Posterior cingulate gyrus (tissue), 11 donors: ENCODE data around the gene THRA.
A peak's percentile ranks its signal among the peaks of the same experiment; 100 is the strongest.

ENCODE experiments used
- DNase-seq, 10 donors: peaks; one replicate each; pipeline versions ENCODE4 v3.0.0 to v3.0.0-alpha.2; 2020 to 2021; ENCODE audit warnings: mixed read lengths in 3 of 10
- intact Hi-C: fragments of 100-400 bp; cut with DNase I; formaldehyde crosslinking; loops from one replicate; pipeline ENCODE4 v1.15.1; 2023

THRA gene

GRCh38 chr17:40063187-40063771 is 514 bp downstream of the THRA start:
- DNase-seq, result peak in 4 of 10 donors; percentile 29 to 91 (median 72)
- intact Hi-C loops, result no loop called here

DNA sequence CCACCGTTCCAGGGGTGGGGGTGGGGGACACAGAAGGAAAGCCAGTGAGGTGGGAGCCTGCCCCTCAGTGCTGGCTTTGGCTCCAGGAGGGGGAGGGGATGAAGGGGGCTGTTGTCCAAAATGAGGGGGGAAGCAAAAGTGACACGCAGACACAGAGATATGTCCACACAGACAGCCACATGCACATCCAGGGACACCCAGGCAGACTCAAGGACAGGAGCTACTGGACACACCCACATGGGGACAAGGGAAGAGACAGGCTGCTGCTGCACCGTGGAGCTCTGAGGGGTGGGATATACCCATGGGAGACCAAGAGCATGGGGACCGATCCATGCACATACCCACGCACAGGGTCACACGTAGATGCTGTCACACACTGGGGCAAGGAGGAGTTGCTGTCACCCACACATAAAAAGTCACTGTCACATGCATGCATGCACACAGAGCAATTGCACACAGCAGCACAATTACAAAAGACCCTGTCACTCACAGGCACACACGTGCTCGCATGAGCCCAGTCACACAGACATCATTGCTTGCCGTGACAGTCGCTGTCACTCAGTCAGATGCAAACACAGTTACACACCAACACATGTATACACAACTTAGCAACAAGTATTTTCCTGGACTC is 1.3 kb downstream of the THRA start:
- peak in 5 of 10 donors; percentile 40 to 90 (median 50) for DNase-seq
- intact Hi-C loops, result no loop called here

- intact Hi-C loops, result no loop called here
- peak in 4 of 10 donors; percentile 29 to 81 (median 48) for DNase-seq
Measured at GRCh38 chr17:40064971-40065768, 2.4 kb downstream of the THRA start.

DNA sequence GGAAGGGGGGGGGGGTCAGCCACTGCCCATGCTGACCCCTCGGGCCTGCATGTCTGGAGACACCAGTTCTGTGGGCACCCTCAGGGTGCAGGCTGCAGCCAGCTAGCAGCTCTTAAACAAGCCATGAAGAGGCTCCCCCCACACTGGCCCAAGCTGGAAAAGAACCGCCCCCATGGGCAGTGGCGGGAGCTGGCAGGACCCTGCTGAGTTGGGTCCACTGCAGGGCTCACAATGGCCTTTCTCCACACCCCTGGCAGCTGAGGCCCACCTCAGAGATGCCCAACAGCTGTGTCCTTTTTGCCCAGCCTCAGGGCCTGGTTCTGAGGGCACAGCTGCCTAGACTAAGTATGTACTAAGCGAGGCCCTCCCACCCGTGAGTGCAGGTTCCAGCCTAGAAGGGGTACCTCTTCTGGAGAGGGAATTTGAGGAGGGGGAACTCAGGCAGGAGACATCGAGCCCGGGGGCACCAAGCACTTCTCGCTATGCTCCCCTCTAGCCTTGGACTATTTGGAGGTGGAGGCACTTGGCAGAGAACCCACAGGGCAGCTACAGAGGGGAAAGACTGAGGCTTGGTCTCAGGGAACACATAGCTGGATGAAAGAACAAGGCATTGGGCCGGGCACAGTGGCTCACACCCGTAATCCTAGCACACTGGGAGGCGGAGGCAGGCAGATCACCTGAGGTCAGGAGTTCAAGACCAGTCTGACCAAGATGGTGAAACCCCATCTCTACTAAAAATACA is 3.2 kb downstream of the THRA start:
- DNase-seq, result peak in 4 of 10 donors; percentile 29 to 87 (median 54)
- intact Hi-C loops, result no loop called here

GRCh38 chr17:40067710-40068109 is 4.9 kb downstream of the THRA start:
- intact Hi-C loops, result loop anchor here (2.0 kb wide), 1 partner anchor 41 kb away; no protein-coding TSS in a partner anchor
- DNase-seq, result no peak

- DNase-seq, result peak in 3 of 10 donors; percentile 23 to 79 (median 76)
- intact Hi-C loops, result loop anchor here (2.0 kb wide), 1 partner anchor 41 kb away; no protein-coding TSS in a partner anchor
Measured at GRCh38 chr17:40068129-40068581, 5.4 kb downstream of the THRA start.

DNA sequence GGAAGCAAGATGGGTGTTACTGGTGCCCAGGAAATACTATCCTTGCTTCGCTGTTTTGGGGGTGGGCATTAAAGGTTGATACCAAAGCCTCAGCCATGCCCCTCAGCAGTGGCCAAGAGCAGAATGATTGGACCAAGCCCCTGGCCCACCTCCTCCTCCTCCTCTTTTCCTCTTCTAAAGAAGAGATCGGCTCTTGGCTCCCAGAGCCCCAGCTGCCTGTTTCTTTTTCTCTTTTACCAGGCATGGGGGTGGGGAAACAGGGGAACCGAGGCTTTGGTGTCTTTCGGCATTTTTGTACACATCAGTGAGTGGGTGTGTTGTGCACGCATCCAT is 5.8 kb downstream of the THRA start:
- no peak for DNase-seq
- intact Hi-C loops, result loop anchor here (2.0 kb wide), 1 partner anchor 40 kb away; no protein-coding TSS in a partner anchor

GRCh38 chr17:40068917-40069750 is 6.4 kb downstream of the THRA start:
- peak; percentile 88 to 99 (median 92) for DNase-seq

DNA sequence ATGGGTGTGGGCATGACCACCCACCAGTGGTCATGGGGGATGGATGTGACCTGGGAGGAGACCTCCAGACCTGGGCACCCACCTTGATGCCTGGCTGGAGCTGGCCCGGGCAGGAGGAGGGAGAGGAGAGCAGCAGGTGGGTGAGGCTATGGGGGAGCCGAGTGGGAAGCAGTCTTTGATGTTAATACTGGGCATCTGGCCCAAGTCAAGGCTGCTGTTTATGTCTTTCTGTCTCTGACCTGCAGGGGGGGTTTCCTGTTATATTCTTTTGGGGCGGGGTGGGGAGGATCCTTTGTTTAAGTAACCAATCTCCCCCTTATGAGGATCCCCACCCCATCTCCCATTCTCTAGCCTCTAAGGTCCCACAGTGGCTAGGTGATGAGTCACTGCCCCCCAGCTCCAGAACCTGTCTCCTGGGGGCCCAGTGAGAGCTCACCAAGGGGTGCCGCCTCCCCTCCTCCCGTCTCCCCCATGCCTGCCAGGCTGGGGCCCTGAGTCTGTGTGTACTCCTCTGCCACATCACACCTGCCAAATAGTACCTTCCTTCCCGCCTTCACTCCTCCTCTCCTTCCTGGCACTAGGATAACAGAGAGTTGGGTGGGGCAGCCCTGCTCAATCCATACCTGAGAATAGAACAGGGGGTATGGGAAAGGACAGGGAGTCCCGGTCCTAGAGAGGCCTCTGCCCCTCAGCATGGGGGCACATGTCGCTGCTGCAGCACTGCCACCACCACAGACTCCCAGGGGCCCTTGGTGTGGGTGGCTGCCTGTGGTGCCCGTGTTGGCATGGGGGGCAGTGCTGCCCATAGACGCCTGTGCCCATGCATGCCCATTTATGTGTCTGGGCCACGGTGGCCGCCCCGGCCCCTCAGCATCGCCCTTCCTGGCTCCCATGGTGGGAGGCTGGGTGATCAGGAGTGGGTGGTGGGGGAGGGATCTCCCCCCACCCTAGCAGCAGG is 7.3 kb downstream of the THRA start:
- intact Hi-C loops, result loop anchor here (2.0 kb wide), 1 partner anchor 39 kb away; no protein-coding TSS in a partner anchor
- peak in 2 of 10 donors; percentile 88 to 91 for DNase-seq

More at GRCh38 chr17:40068917-40069750, 6.4 kb downstream of the THRA start:
- intact Hi-C loops, result loop anchor here (2.0 kb wide), 1 partner anchor 40 kb away; no protein-coding TSS in a partner anchor

DNA sequence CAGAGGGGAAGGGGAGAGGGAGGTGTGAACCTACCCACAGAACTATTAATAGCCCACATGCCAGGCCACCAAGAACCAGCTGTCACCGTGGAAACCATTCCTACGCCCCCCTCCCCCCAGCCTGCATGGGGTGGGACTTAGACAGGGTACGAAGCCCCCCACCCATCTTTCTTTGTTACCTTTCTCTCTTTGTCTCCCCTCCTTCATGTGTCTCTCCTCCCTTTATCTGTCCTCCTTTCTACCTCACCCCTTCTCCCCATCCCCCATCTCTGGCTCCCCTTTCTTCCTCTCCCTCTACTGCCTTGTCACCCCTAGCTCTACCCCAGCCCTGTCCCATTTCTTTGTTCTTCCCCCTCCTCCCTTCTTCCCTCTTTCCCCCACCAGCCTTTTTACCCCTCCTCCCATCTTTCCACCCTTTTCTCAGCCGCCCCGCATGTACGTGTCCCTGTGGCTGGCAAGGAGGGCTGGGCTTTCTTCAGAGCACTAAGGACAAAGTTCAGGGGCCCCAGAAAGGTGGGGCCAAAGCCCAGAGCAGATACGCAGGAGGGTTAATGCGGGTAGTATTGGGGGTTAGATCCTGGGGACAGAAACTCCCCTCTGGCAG is 8.0 kb downstream of the THRA start:
- DNase-seq, result no peak
- intact Hi-C loops, result no loop called here

DNA sequence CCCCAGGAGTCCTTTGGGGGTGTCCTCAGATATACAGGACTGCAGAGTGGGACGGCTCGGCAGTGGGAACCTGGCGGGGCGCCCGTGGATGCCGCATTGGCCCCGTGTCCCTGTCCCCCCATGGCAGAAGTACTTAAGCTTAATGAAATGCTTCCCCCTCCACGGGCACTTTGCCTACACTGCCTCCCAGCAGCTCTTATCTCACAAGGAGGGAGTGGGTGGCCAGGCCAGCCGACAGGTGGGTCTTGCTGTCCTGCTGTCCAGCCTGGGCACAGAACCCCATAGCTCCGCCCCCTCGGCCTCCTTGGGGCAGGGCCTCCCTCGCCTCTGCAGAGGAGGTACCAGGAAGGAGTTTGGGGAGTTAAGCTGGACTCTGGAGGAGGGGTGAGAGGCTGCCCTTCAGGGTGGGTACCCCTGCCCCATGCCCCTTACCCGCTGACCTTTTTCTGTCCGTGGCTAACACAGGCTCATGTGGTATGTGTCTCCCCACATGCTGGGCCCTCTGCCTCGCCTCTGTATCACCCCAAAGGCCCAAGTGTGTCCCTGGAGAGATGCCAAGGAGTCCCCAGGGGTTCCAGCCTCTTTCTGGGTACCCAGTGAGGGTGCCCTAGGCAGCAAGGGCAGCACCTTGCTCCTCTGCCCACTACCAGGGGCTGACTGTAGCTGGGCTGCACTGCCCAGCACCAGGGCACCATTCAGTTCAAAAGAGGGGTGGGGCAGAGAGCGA is 8.7 kb downstream of the THRA start:
- DNase-seq, result peak in 5 of 10 donors; percentile 65 to 95 (median 71)
- intact Hi-C loops, result no loop called here

DNA sequence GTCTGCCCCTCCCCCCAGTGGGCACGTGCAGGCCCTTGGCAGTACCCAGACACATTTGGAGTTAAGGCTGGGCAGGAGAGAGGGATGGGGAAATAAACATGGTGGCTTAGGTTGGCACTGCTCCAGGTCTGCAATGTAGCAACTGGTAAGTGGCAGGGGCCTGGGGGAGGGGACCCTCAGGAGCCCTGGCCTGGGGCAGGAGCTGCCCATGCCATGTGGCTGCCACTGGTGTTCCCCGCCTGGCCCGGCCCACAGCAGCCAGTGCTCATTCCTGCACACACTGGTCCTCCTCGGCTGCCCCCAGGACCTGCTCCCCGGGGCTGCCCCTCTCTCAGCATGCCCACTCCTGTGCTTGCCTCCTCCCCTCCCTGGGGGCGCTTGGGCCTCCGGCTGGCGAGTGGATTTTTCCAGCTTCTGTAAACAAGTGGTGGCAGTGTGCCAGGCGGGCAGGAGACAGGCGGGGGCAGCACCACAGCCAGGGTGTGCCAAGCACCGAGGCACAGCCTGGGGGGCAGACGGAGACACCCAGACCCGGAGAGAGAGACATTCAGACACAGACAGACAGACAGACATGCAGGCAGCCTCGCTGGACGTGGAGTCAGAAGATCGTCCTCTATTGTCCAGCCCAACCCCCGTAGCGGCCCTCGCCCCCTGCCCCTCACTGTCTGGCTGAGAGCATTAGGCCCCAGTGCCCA is 9.4 kb downstream of the THRA start:
- intact Hi-C loops, result no loop called here
- DNase-seq, result peak; percentile 85 to 98 (median 92)

DNA sequence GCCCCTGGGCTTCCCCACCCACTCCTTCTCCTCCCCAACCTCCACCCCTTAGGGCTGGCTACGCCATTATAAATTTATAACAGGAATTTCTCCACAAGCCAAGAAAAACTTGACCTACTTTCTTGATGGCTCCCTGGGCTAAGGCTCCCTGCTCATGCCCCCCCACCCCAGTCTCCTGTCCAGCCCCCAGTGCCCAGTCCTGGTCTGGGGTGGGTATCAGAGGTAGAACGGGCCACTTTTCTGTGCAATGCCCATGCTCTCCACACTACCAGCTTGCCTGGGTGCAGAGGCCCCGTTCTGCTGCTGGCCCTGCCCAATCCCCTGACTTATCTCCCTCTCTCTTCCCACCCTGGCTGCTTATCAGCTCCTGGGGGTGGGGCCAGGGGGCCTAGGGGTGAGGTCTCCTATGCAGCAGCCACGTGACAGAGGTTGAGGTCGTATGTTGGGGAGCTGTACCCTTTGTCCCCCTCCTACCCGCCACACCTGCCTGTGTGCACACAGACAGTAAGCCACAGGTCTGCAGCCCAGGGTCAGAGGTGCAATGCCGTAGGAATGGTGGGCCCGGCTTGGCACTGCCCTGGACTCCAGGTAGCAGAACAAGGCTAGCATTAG is 10.1 kb downstream of the THRA start:
- intact Hi-C loops, result no loop called here
- peak in 1 of 10 donors; percentile 81 for DNase-seq

DNA sequence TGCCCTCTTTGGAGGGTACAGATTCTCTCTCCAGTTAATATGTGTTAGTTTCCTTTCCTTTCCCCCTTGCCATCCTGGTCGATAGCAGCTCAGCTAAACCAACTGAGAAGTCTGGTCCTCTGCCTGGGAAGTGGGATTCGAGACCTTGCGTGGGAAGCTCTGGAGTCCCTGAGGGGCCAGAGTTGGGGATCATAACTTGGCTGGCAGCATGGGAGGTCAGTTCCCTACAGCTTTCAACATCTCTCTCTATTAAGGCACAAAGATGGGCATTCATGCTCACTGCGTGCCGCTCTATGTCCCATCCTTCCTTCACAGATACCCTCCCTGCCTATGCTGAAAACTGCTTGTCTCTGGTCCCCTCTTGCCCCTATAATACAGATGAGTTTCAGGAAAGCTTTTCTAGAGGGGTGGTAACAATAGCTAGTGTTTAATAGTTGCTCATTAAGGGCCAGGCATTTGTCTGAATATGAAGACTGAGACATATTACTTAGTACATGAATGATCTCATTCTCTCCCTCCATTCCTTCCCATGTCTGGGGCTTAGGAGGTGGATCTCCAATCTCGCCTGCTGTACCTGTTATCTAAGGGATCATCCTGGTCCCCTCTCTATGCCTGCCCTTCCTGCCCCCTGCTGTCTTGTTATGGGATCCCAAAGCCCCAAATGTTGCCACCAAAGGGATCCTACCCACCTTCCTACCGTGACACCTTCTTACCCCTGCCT is 10.8 kb downstream of the THRA start:
- intact Hi-C loops, result no loop called here
- DNase-seq, result peak in 1 of 10 donors; percentile 12

DNA sequence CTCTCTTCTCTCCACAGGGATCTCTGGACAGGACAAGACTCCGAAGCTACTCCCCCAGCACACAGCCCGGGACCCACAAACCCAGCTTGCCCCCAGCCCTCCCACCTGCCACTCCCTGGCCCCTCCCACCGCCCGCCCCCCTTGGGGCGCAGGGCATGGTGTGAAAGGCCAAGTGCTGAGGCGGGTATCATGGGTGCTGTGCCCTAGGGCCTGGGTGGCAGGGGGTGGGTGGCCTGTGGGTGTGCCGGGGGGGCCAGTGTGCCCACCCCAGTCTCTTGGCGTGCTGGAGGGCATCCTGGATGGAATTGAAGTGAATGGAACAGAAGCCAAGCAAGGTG is 11.4 kb downstream of the THRA start:
- intact Hi-C loops, result no loop called here

DNA sequence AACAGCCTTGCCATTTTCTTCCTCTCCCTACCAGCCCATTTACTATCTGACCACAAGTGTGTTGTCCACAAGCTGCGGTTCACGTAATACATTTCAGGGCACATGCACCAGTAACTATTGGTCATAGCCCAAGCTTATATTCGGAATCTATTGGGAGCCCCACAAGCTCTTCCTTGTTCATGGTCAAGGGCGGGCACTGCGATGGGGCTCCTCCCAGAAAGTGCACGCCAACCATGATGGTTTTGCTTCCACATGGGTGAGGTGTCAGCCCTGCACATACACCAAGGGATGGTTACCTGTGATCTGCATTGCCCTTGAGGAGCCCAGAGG is 12.1 kb downstream of the THRA start:
- no peak for DNase-seq

More for the DNA sequence above, 11.4 kb downstream of the THRA start:
- no peak for DNase-seq

More for the DNA sequence above, 12.1 kb downstream of the THRA start:
- intact Hi-C loops, result loop anchor here (1.0 kb wide), 1 partner anchor 13 kb away; the partner anchor contains the start of gene THRA
